ENCODE measurements around the gene ARMC9. TPM values are rescaled to one million over a fixed set of nuclear protein-coding genes. Genes with fewer than 3 reads are reported as not detected.

The ARMC9 gene
- total RNA-seq, 1 experiment from 2014 or later, result 23.4 TPM

DNA sequence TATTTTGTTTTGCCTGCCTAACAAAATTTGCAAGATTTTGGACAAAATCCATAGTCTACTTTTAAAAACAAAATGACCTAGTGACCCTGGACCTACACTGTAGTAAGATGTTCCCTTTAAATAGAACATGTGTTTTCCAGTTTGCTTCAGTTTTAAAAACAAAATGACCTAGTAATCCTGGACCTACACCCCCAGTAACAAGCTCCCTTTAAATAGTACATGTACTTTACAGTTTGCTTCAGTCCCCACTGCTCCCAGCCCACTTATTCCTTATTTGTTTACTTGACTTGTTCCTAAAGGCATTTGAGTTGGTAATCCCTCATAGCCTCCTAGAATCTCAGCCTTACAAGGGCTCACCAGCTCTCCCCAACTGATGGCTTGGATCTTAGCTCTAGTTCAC, 39.1 kb upstream of the ARMC9 start:
- ChIA-PET POLR2A (ENCODE audit: unreplicated experiment) (no interaction called here), CTCF (no interaction called here)
- no peak for ATAC-seq
- BruUV-seq (replicated peaks), result no TSS peak
- DNase-seq, result no peak
- H3K9ac ChIP-seq (ENCODE audit: low read length), result no peak overlapping the region
- peaks cover 28% of the 10 kb centered on the region; the same call in 1 of the 2 replicates for H3K36me3 ChIP-seq (ENCODE audit: low read depth, low read length)
- intact Hi-C loops (cut with micrococcal nuclease), result no loop called here
- TF ChIP-seq EZH2phosphoT487 (IDR thresholded peaks at IDR 0.05; ENCODE audit: borderline replicate concordance, low read length), result no peak
- no peak for TF ChIP-seq CTCF (conservative IDR thresholded peaks at IDR 0.05; ENCODE audit: low read depth, low read length)
- no peak for TF ChIP-seq EZH2 (IDR thresholded peaks at IDR 0.05; ENCODE audit: low read length, unreplicated experiment)
- no peak overlapping the region for H3K4me2 ChIP-seq (ENCODE audit: low read length)
- no peaks in the 10 kb centered on the region for H3K9me3 ChIP-seq (ENCODE audit: low read length)
- H3K27ac ChIP-seq (ENCODE audit: low read length), result no peak overlapping the region
- H4K20me1 ChIP-seq (ENCODE audit: low read length), result 0 out of 2 replicates have a peak, but pooled peaks cover 3% of the 10 kb centered on the region
- no peaks in the 10 kb centered on the region for H3F3A ChIP-seq (ENCODE audit: low read length, unreplicated experiment)
- no peak overlapping the region for H3K4me3 ChIP-seq (ENCODE audit: low read length)
- no peak overlapping the region for H2AFZ ChIP-seq (ENCODE audit: low read length)
- H3K4me1 ChIP-seq (ENCODE audit: insufficient read depth, low read length), result peaks cover 16% of the 10 kb centered on the region
- no peaks in the 10 kb centered on the region for H3K27me3 ChIP-seq (ENCODE audit: low read length)
- H3K79me2 ChIP-seq (ENCODE audit: low read length), result no peaks in the 10 kb centered on the region
- H3K9me2 ChIP-seq (replicated peaks; ENCODE audit: low read length), result no peaks in the 10 kb centered on the region

DNA sequence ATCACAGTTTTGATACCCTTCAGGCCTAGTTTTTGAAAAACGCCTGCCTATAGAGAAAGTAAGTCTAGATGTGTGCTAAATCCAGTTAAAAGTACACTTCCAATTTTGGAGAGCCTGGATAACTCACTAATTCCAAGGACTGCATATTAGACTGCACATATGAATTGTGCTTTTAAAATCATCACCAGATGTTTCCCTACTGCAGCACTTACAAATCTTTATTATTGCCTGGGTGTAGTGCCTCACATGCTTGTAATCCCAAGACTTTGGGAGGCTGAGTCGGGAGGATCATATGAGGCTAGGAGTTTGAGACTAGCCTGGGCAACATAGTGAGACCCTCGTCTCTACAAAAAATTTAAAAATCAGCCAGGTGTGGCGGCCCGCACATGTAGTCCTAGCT, 37.7 kb upstream of the ARMC9 start:
- BruUV-seq (replicated peaks), result no TSS peak
- intact Hi-C loops (cut with micrococcal nuclease), result no loop called here
- Histone ChIP-seq H3K4me1 (ENCODE audit: insufficient read depth, low read length) (peaks cover 16% of the 10 kb centered on the region), H3K9ac (ENCODE audit: low read length) (no peak overlapping the region), H3K27me3 (ENCODE audit: low read length) (no peaks in the 10 kb centered on the region), H3K9me2 (replicated peaks; ENCODE audit: low read length) (no peaks in the 10 kb centered on the region), H4K20me1 (ENCODE audit: low read length) (no peaks in the 10 kb centered on the region), H2AFZ (ENCODE audit: low read length) (no peak overlapping the region), H3K4me2 (ENCODE audit: low read length) (no peak overlapping the region), H3F3A (ENCODE audit: low read length, unreplicated experiment) (no peaks in the 10 kb centered on the region), H3K79me2 (ENCODE audit: low read length) (no peaks in the 10 kb centered on the region), H3K27ac (ENCODE audit: low read length) (peak overlapping the region; percentile 72), H3K4me3 (ENCODE audit: low read length) (no peak overlapping the region), H3K9me3 (ENCODE audit: low read length) (no peaks in the 10 kb centered on the region), H3K36me3 (ENCODE audit: low read depth, low read length) (peaks cover 30% of the 10 kb centered on the region)
- TF ChIP-seq CTCF (conservative IDR thresholded peaks at IDR 0.05; ENCODE audit: low read depth, low read length), result no peak
- TF ChIP-seq EZH2 (IDR thresholded peaks at IDR 0.05; ENCODE audit: low read length, unreplicated experiment), result no peak
- TF ChIP-seq EZH2phosphoT487 (IDR thresholded peaks at IDR 0.05; ENCODE audit: borderline replicate concordance, low read length), result no peak
- CTCF ChIA-PET, result no interaction called here
- POLR2A ChIA-PET (ENCODE audit: unreplicated experiment), result no interaction called here
- DNase-seq (no peak), ATAC-seq (no peak)

DNA sequence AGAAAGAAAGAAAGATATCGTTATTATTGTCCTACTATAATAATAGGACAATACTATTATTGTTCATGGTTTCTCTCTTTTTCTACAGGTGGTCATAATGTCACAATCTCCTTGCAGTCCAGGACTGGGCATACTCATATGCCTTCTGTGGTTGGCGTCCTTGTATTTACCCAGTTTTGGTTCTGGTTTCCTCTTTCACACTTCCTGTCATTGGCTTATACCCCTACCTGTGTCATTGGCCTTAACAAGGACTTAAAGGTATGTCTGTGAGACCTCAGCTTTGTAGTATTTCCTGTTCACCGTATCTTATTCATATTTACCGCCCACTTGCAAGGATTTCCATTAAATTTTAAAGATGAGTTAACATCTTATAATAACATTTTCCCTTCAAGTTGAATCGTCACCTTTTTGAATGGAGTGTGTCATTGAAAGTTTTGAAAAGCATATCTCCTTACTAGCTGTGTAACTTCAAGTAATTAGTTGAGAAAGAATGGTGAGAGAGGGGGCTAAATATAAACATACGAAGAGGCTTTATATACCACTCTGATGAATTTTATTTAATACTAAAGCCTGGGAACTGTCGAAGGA, 37.1 kb upstream of the ARMC9 start:
- intact Hi-C loops (cut with micrococcal nuclease), result no loop called here
- H3K9ac ChIP-seq (ENCODE audit: low read length), result peak overlapping the region; percentile 9; the same call in 1 of the 2 replicates
- H3K27me3 ChIP-seq (ENCODE audit: low read length), result no peaks in the 10 kb centered on the region
- H2AFZ ChIP-seq (ENCODE audit: low read length), result no peak overlapping the region
- H3F3A ChIP-seq (ENCODE audit: low read length, unreplicated experiment), result no peaks in the 10 kb centered on the region
- ChIA-PET POLR2A (ENCODE audit: unreplicated experiment) (no interaction called here), CTCF (no interaction called here)
- ATAC-seq (peak; percentile 68), DNase-seq (peak; percentile 45)
- H3K27ac ChIP-seq (ENCODE audit: low read length), result peak overlapping the region; percentile 72
- BruUV-seq (replicated peaks), result TSS peak; percentile 98
- no peaks in the 10 kb centered on the region for H3K9me2 ChIP-seq (replicated peaks; ENCODE audit: low read length)
- peaks cover 16% of the 10 kb centered on the region for H3K4me1 ChIP-seq (ENCODE audit: insufficient read depth, low read length)
- H3K79me2 ChIP-seq (ENCODE audit: low read length), result no peaks in the 10 kb centered on the region
- TF ChIP-seq EZH2phosphoT487 (IDR thresholded peaks at IDR 0.05; ENCODE audit: borderline replicate concordance, low read length) (no peak), EZH2 (IDR thresholded peaks at IDR 0.05; ENCODE audit: low read length, unreplicated experiment) (no peak), CTCF (conservative IDR thresholded peaks at IDR 0.05; ENCODE audit: low read depth, low read length) (no peak)
- no peaks in the 10 kb centered on the region for H4K20me1 ChIP-seq (ENCODE audit: low read length)
- H3K4me3 ChIP-seq (ENCODE audit: low read length), result no peak overlapping the region
- peaks cover 31% of the 10 kb centered on the region for H3K36me3 ChIP-seq (ENCODE audit: low read depth, low read length)
- H3K4me2 ChIP-seq (ENCODE audit: low read length), result peak overlapping the region; percentile 13; the same call in 1 of the 2 replicates
- H3K9me3 ChIP-seq (ENCODE audit: low read length), result no peaks in the 10 kb centered on the region

All from PC-3 (cell line).